GM23338 (cell line): ENCODE measurements around the gene KATNAL1.

Experiments
- CREB1 ChIP-seq: fragments of 250-450 bp; sonication (Bioruptor Pico); IDR thresholded peaks from 2 replicates; pipeline ENCODE4 v1.5.0; 2020; ENCODE audit warnings: low read depth, mild to moderate bottlenecking, moderate library complexity
- CTCF ChIP-seq, 2 experiments: fragments of 200-600 bp in 1 of 2; sonication (generic) in 1 of 2; conservative IDR thresholded peaks; 2 replicates each; pipeline versions ENCODE4 v1.5.1 to v1.6.1; 2016 to 2017; ENCODE audit warnings: antibody characterized with exemption in 2 of 2, low read depth in 2 of 2, mild to moderate bottlenecking in 2 of 2, moderate library complexity in 1 of 2
- ETS1 ChIP-seq: IDR thresholded peaks from 2 replicates; pipeline ENCODE4 v1.6.1; 2016; ENCODE audit warnings: antibody characterized with exemption
- EZH2 ChIP-seq: fragments of 200-600 bp; sonication (generic); IDR thresholded peaks from one replicate; pipeline ENCODE4 v1.8.0; 2017; ENCODE audit warnings: antibody characterized with exemption, mild to moderate bottlenecking, low read depth; ENCODE audit not compliant: unreplicated experiment
- EZH2phosphoT487 ChIP-seq: fragments of 200-600 bp; sonication (generic); IDR thresholded peaks from one replicate; pipeline ENCODE4 v1.8.1; 2018; ENCODE audit warnings: antibody characterized with exemption; ENCODE audit not compliant: unreplicated experiment
- JUNB ChIP-seq: IDR thresholded peaks from one replicate; pipeline ENCODE4 v1.6.1; 2016; ENCODE audit warnings: antibody characterized with exemption; ENCODE audit not compliant: unreplicated experiment
- NANOG ChIP-seq: IDR thresholded peaks from 2 replicates; pipeline ENCODE4 v1.6.1; 2016; ENCODE audit warnings: antibody characterized with exemption, borderline replicate concordance
- POLR2AphosphoS5 ChIP-seq: IDR thresholded peaks from 2 replicates; pipeline ENCODE4 v1.6.1; 2016; ENCODE audit warnings: antibody characterized with exemption, low read depth
- REST ChIP-seq: IDR thresholded peaks from one replicate; pipeline ENCODE4 v1.6.1; 2018; ENCODE audit warnings: antibody characterized with exemption; ENCODE audit not compliant: unreplicated experiment
- STAT1 ChIP-seq: IDR thresholded peaks from one replicate; pipeline ENCODE4 v1.6.1; 2016; ENCODE audit warnings: antibody characterized with exemption; ENCODE audit not compliant: unreplicated experiment
- ZNF114 ChIP-seq: fragments of 250-450 bp; sonication (Bioruptor Pico); IDR thresholded peaks from 2 replicates; pipeline ENCODE4 v1.5.0; 2020; ENCODE audit warnings: mild to moderate bottlenecking, moderate library complexity
- ZNF331 ChIP-seq: fragments of 250-450 bp; sonication (Bioruptor Pico); IDR thresholded peaks from 2 replicates; pipeline ENCODE4 v1.5.0; 2020; ENCODE audit warnings: low read depth, mild to moderate bottlenecking, moderate library complexity

- no peak for TF ChIP-seq POLR2AphosphoS5
- no peak for TF ChIP-seq CTCF (conservative IDR thresholded peaks at IDR 0.05; ENCODE audit: low read depth in 2 of 2)
- TF ChIP-seq CREB1 (CRISPR knock-in tag): no peak
- TF ChIP-seq EZH2phosphoT487: no peak
- TF ChIP-seq EZH2: no peak
- TF ChIP-seq NANOG: no peak
- TF ChIP-seq ETS1: no peak
- no peak for TF ChIP-seq ZNF114 (CRISPR knock-in tag)
- no peak for TF ChIP-seq STAT1
- no peak for TF ChIP-seq REST
- TF ChIP-seq JUNB: no peak
- no peak for TF ChIP-seq ZNF331 (CRISPR knock-in tag)
Observed at GRCh38 chr13:30338331-30338851, 31.0 kb upstream of the KATNAL1 start.
